Stomach (tissue), 4 donors: ENCODE results near the gene CCDC69.

Experiments used
- EP300 ChIP-seq: sonication (generic); formaldehyde crosslinking; IDR thresholded peaks from one replicate; pipeline ENCODE4 v1.6.1; 2017; ENCODE audit warnings: antibody characterized with exemption
- POLR2A ChIP-seq, 4 donors: fragments of 450-650 bp; IDR thresholded peaks; one replicate each; pipeline ENCODE4 v1.6.1; 2016; ENCODE audit warnings: antibody characterized with exemption in 4 of 4, control low read depth in 2 of 4, mild to moderate bottlenecking in 1 of 4, moderate library complexity in 1 of 4

GRCh38 chr5:151158287-151158661, 65.6 kb downstream of the CCDC69 start:
- TF ChIP-seq EP300 = no peak
- no peak for TF ChIP-seq POLR2A (IDR thresholded peaks at IDR 0.05)
